HepG2 (cell line): ENCODE measurements around the gene INF2. TPM values are rescaled to one million over a fixed set of nuclear protein-coding genes. Genes with fewer than 3 reads are reported as not detected.

Experiments
- BRCA1 ChIP-seq: sonication (generic); formaldehyde crosslinking; IDR thresholded peaks from 2 replicates; pipeline ENCODE4 v1.4.0; 2020; ENCODE audit warnings: missing genetic modification reagents
- FOXA1 ChIP-seq, 2 experiments: fragments of 450-650 bp in 1 of 2; sonication (generic) in 1 of 2; formaldehyde crosslinking in 1 of 2; IDR thresholded peaks; 2 replicates each; pipeline versions ENCODE4 v1.4.0 to v1.6.1; 2016 to 2020; ENCODE audit warnings: missing genetic modification reagents in 1 of 2
- JUNB ChIP-seq: sonication (generic); formaldehyde crosslinking; IDR thresholded peaks from 2 replicates; pipeline ENCODE4 v1.8.0; 2022; ENCODE audit warnings: missing genetic modification reagents, mild to moderate bottlenecking, borderline replicate concordance
- MIXL1 ChIP-seq: IDR thresholded peaks from 2 replicates; pipeline ENCODE4 v1.6.1; 2016
- TAF1 ChIP-seq: sonication (generic); formaldehyde crosslinking; IDR thresholded peaks from 2 replicates; pipeline ENCODE4 v1.4.0; 2020; ENCODE audit warnings: missing genetic modification reagents
- TBX2 ChIP-seq: sonication (generic); formaldehyde crosslinking; IDR thresholded peaks from 2 replicates; pipeline ENCODE4 v1.5.0; 2020; ENCODE audit warnings: missing genetic modification reagents, mild to moderate bottlenecking, borderline replicate concordance
- ZBTB1 ChIP-seq: sonication (generic); formaldehyde crosslinking; IDR thresholded peaks from 2 replicates; pipeline ENCODE4 v1.4.0; 2020; ENCODE audit warnings: missing genetic modification reagents, borderline replicate concordance
- ZC3H4 ChIP-seq: sonication (generic); formaldehyde crosslinking; IDR thresholded peaks from 2 replicates; pipeline ENCODE4 v1.4.0; 2020; ENCODE audit warnings: missing genetic modification reagents, borderline replicate concordance
- ZNF121 ChIP-seq: sonication (generic); formaldehyde crosslinking; IDR thresholded peaks from 2 replicates; pipeline ENCODE4 v1.5.0; 2020; ENCODE audit warnings: mild to moderate bottlenecking, missing genetic modification reagents
- ZNF333 ChIP-seq: sonication (generic); formaldehyde crosslinking; IDR thresholded peaks from 2 replicates; pipeline ENCODE4 v1.4.0; 2020; ENCODE audit warnings: mild to moderate bottlenecking, missing genetic modification reagents, borderline replicate concordance
- ZNF383 ChIP-seq: sonication (generic); formaldehyde crosslinking; IDR thresholded peaks from 2 replicates; pipeline ENCODE4 v1.4.0; 2020; ENCODE audit warnings: missing genetic modification reagents, mild to moderate bottlenecking, borderline replicate concordance
- ZNF441 ChIP-seq: sonication (generic); formaldehyde crosslinking; IDR thresholded peaks from 2 replicates; pipeline ENCODE4 v1.7.0; 2021; ENCODE audit warnings: missing genetic modification reagents, borderline replicate concordance
- ZNF670 ChIP-seq: sonication (generic); formaldehyde crosslinking; IDR thresholded peaks from 2 replicates; pipeline ENCODE4 v1.8.0; 2022; ENCODE audit warnings: mild to moderate bottlenecking, missing genetic modification reagents, borderline replicate concordance
- ZNF768 ChIP-seq: sonication (generic); formaldehyde crosslinking; IDR thresholded peaks from 2 replicates; pipeline ENCODE4 v1.4.0; 2020; ENCODE audit warnings: missing genetic modification reagents
- ZNF790 ChIP-seq: sonication (generic); formaldehyde crosslinking; IDR thresholded peaks from 2 replicates; pipeline ENCODE4 v1.8.0; 2022; ENCODE audit warnings: missing genetic modification reagents, mild to moderate bottlenecking, borderline replicate concordance
- ZNF792 ChIP-seq: IDR thresholded peaks from 2 replicates; pipeline ENCODE4 v1.6.1; 2016
- ZSCAN9 ChIP-seq: IDR thresholded peaks from 2 replicates; pipeline ENCODE4 v1.6.1; 2016; ENCODE audit warnings: borderline replicate concordance
- polyA plus RNA-seq, 8 experiments: library from polyadenylated mRNA; depleted of rRNA in 3 of 8; stranded (reverse) in 7 of 8; unstranded in 1 of 8; fragments of >200 nt; fragmentation: Illumina TruSeq in 4 of 8; extraction: Trizol in 4 of 8; gene quantifications; 2 replicates each; pipeline versions ENCODE4 v1.2.1 to v1.2.3, GENCODE V29; 2011 to 2016; ENCODE audit warnings: low read depth in 4 of 8, missing spikeins in 1 of 8, mixed read lengths in 1 of 8; ENCODE audit not compliant: insufficient read depth in 1 of 8
- total RNA-seq, 5 experiments: library from RNA; depleted of rRNA; stranded (reverse); fragments of >200 nt; fragmentation: Illumina TruSeq; extraction: Trizol; gene quantifications; 2 replicates each; pipeline ENCODE4 v1.2.3, GENCODE V29; 2016; ENCODE audit warnings: low read depth in 1 of 5
- TF ChIP-seq, protein P1 (sequence below): sonication (generic); formaldehyde crosslinking; IDR thresholded peaks from 2 replicates; pipeline ENCODE4 v1.4.0; 2020; ENCODE audit warnings: mild to moderate bottlenecking, missing genetic modification reagents
- TF ChIP-seq, protein P2 (sequence below): sonication (generic); formaldehyde crosslinking; IDR thresholded peaks from 2 replicates; pipeline ENCODE4 v1.5.0; 2020; ENCODE audit warnings: missing genetic modification reagents
- TF ChIP-seq, protein P3 (sequence below): IDR thresholded peaks from 2 replicates; pipeline ENCODE4 v1.6.1; 2016; ENCODE audit warnings: low read depth, control low read depth
- TF ChIP-seq, protein P4 (sequence below): sonication (generic); formaldehyde crosslinking; IDR thresholded peaks from 2 replicates; pipeline ENCODE4 v1.9.0; 2021; ENCODE audit warnings: missing genetic modification reagents, mild to moderate bottlenecking, borderline replicate concordance
- TF ChIP-seq, protein P5 (sequence below): sonication (generic); formaldehyde crosslinking; IDR thresholded peaks from 2 replicates; pipeline ENCODE4 v1.4.0; 2020; ENCODE audit warnings: missing genetic modification reagents
- TF ChIP-seq, protein P6 (sequence below): sonication (generic); formaldehyde crosslinking; IDR thresholded peaks from 2 replicates; pipeline ENCODE4 v1.4.0; 2020; ENCODE audit warnings: missing genetic modification reagents
- TF ChIP-seq, protein P7 (sequence below): sonication (generic); formaldehyde crosslinking; IDR thresholded peaks from 2 replicates; pipeline ENCODE4 v1.4.0; 2020; ENCODE audit warnings: missing genetic modification reagents, mild to moderate bottlenecking, borderline replicate concordance

INF2 gene
- total and polyA plus RNA-seq, 2 of the 13 experiments (the other 11 are each of a cell fraction or from before 2014, with no cell fraction given) = 16.4 to 26.4 TPM

DNA sequence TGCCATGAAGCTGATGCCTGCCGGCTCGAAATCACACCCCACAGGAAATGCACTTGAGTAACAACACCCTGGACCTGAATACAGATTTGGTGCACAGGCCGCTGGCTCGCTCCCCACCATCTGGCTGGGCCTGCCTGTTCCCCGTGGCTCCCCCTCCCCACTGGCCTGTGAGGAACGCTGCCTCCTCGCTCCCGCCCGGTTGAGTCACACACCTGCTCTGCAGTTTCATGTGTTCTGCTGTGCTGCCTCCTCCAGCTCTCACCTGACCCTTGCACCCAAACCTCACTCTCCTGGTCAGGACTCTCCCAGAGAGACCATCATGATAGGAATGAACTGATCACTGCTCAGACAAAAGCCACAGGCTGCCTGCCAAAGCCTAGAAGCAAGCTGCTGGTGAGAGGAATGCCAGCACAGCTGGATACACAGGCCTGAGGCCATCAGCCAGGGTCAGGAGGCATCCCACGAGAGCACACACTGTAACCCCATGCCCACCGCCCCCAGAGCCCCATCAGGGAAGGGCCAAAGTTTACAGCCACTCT, 59.8 kb downstream of the INF2 start (continued):
- TF ChIP-seq, protein P1, sequence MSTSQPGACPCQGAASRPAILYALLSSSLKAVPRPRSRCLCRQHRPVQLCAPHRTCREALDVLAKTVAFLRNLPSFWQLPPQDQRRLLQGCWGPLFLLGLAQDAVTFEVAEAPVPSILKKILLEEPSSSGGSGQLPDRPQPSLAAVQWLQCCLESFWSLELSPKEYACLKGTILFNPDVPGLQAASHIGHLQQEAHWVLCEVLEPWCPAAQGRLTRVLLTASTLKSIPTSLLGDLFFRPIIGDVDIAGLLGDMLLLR = no peak
- no peak for TF ChIP-seq ZC3H4 (CRISPR knock-in tag)
- TF ChIP-seq BRCA1 (CRISPR knock-in tag) = no peak
- TF ChIP-seq, protein P2, sequence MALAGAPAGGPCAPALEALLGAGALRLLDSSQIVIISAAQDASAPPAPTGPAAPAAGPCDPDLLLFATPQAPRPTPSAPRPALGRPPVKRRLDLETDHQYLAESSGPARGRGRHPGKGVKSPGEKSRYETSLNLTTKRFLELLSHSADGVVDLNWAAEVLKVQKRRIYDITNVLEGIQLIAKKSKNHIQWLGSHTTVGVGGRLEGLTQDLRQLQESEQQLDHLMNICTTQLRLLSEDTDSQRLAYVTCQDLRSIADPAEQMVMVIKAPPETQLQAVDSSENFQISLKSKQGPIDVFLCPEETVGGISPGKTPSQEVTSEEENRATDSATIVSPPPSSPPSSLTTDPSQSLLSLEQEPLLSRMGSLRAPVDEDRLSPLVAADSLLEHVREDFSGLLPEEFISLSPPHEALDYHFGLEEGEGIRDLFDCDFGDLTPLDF (CRISPR knock-in tag) = no peak
- TF ChIP-seq ZNF441 (CRISPR knock-in tag) = peak; percentile 34; the same call in 1 of the 2 replicates
- no peak for TF ChIP-seq FOXA1 (IDR thresholded peaks at IDR 0.05)
- 0 out of 2 replicates have a peak, but pooled peaks have one; percentile 27 for TF ChIP-seq FOXA1 (CRISPR knock-in tag; IDR thresholded peaks at IDR 0.05)
- TF ChIP-seq, protein P3, sequence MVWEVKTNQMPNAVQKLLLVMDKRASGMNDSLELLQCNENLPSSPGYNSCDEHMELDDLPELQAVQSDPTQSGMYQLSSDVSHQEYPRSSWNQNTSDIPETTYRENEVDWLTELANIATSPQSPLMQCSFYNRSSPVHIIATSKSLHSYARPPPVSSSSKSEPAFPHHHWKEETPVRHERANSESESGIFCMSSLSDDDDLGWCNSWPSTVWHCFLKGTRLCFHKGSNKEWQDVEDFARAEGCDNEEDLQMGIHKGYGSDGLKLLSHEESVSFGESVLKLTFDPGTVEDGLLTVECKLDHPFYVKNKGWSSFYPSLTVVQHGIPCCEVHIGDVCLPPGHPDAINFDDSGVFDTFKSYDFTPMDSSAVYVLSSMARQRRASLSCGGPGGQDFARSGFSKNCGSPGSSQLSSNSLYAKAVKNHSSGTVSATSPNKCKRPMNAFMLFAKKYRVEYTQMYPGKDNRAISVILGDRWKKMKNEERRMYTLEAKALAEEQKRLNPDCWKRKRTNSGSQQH (CRISPR knock-in tag) = 0 out of 2 replicates have a peak, but pooled peaks have one; percentile 50
- no peak for TF ChIP-seq JUNB
- TF ChIP-seq, protein P4, sequence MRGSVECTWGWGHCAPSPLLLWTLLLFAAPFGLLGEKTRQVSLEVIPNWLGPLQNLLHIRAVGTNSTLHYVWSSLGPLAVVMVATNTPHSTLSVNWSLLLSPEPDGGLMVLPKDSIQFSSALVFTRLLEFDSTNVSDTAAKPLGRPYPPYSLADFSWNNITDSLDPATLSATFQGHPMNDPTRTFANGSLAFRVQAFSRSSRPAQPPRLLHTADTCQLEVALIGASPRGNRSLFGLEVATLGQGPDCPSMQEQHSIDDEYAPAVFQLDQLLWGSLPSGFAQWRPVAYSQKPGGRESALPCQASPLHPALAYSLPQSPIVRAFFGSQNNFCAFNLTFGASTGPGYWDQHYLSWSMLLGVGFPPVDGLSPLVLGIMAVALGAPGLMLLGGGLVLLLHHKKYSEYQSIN (CRISPR knock-in tag) = no peak
- no peak; the same call in 1 of the 2 replicates for TF ChIP-seq ZSCAN9 (CRISPR knock-in tag)
- peak; percentile 87; the same call in 1 of the 2 replicates for TF ChIP-seq ZNF670 (CRISPR knock-in tag)
- TF ChIP-seq MIXL1 (CRISPR knock-in tag) = peak; percentile 52; the same call in 1 of the 2 replicates
- no peak for TF ChIP-seq ZNF383
- TF ChIP-seq, protein P5, sequence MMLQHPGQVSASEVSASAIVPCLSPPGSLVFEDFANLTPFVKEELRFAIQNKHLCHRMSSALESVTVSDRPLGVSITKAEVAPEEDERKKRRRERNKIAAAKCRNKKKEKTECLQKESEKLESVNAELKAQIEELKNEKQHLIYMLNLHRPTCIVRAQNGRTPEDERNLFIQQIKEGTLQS (CRISPR knock-in tag) = no peak
- peak; percentile 78 for TF ChIP-seq ZNF768
- TF ChIP-seq ZNF333 = no peak; the same call in 1 of the 2 replicates
- TF ChIP-seq TAF1 (CRISPR knock-in tag) = peak; percentile 17; the same call in 1 of the 2 replicates
- no peak for TF ChIP-seq ZNF790
- TF ChIP-seq ZNF792 (CRISPR knock-in tag) = 0 out of 2 replicates have a peak, but pooled peaks have one; percentile 60
- TF ChIP-seq ZNF121 (CRISPR knock-in tag) = no peak
- TF ChIP-seq TBX2 = peak; percentile 86
- TF ChIP-seq, protein P6, sequence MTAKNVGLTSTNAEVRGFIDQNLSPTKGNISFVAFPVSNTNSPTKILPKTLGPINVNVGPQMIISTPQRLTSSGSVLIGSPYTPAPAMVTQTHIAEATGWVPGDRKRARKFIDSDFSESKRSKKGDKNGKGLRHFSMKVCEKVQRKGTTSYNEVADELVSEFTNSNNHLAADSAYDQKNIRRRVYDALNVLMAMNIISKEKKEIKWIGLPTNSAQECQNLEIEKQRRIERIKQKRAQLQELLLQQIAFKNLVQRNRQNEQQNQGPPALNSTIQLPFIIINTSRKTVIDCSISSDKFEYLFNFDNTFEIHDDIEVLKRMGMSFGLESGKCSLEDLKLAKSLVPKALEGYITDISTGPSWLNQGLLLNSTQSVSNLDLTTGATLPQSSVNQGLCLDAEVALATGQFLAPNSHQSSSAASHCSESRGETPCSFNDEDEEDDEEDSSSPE (CRISPR knock-in tag) = peak; percentile 55
- TF ChIP-seq, protein P7, sequence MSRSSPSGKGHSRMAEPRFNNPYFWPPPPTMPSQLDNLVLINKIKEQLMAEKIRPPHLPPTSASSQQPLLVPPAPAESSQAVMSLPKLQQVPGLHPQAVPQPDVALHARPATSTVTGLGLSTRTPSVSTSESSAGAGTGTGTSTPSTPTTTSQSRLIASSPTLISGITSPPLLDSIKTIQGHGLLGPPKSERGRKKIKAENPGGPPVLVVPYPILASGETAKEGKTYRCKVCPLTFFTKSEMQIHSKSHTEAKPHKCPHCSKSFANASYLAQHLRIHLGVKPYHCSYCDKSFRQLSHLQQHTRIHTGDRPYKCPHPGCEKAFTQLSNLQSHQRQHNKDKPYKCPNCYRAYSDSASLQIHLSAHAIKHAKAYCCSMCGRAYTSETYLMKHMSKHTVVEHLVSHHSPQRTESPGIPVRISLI = no peak
- TF ChIP-seq ZBTB1 (CRISPR knock-in tag) = no peak
